HEK293 (cell line): ENCODE data around the gene PLEKHG5.

Experiments used
- CTCF ChIA-PET: fragments of 350-600 bp; formaldehyde crosslinking; extraction: SDS; loops from one replicate; lab custom pipeline; 2021; ENCODE audit warnings: antibody characterized with exemption; lab: Yijun Ruan, JAX
- POLR2A ChIA-PET: fragments of 300-600 bp; formaldehyde crosslinking; extraction: SDS; loops from one replicate; lab custom pipeline; 2020; ENCODE audit warnings: antibody characterized with exemption, inconsistent platforms; lab: Yijun Ruan, JAX
- H3K27ac ChIP-seq: fragments of 200-500 bp; sonication (Bioruptor generic); 2 replicates; pipeline ENCODE4 v1.5.1; 2014; ENCODE audit warnings: low read depth, low read length, control low read depth, inconsistent platforms; ENCODE audit errors: extremely low read depth
- H3K36me3 ChIP-seq, 2 experiments: fragments of 200-500 bp in 1 of 2; sonication (Bioruptor generic) in 1 of 2; 1 replicate in 1 of 2; 2 replicates in 1 of 2; pipeline ENCODE4 v1.5.1; 2014 to 2017; ENCODE audit warnings: inconsistent platforms in 2 of 2, low read length in 2 of 2; ENCODE audit not compliant: control insufficient read depth in 2 of 2, insufficient read depth in 1 of 2
- H3K4me1 ChIP-seq: fragments of 200-500 bp; sonication (Bioruptor generic); 2 replicates; pipeline ENCODE4 v1.5.1; 2014; ENCODE audit warnings: mild to moderate bottlenecking, low read length, inconsistent platforms; ENCODE audit not compliant: control insufficient read depth, insufficient read depth
- H3K4me3 ChIP-seq: 2 replicates; pipeline ENCODE4 v1.5.1; 2011; ENCODE audit warnings: low read depth, mild to moderate bottlenecking, control low read depth, low read length, moderate library complexity
- H3K9me3 ChIP-seq: fragments of 200-500 bp; sonication (Bioruptor generic); 2 replicates; pipeline ENCODE4 v1.5.1; 2014; ENCODE audit warnings: low read depth, low read length, inconsistent platforms; ENCODE audit not compliant: control insufficient read depth, insufficient read depth
- AEBP2 ChIP-seq: fragments of 450-650 bp; formaldehyde crosslinking; IDR thresholded peaks from 2 replicates; pipeline ENCODE4 v1.5.1; 2016; ENCODE audit warnings: missing biosample characterization, missing genetic modification characterization, borderline replicate concordance
- BCL11A ChIP-seq: fragments of 450-650 bp; formaldehyde crosslinking; IDR thresholded peaks from 2 replicates; pipeline ENCODE4 v1.5.1; 2016; ENCODE audit warnings: low read depth, missing biosample characterization, missing genetic modification characterization
- GLIS2 ChIP-seq: fragments of 450-650 bp; formaldehyde crosslinking; IDR thresholded peaks from 2 replicates; pipeline ENCODE4 v1.5.1; 2016; ENCODE audit warnings: missing biosample characterization, missing genetic modification characterization
- HOXC10 ChIP-seq: sonication (generic); formaldehyde crosslinking; IDR thresholded peaks from 2 replicates; pipeline ENCODE4 v1.8.1; 2023; ENCODE audit warnings: mild to moderate bottlenecking, missing genetic modification reagents
- KLF10 ChIP-seq: fragments of 450-650 bp; IDR thresholded peaks from 2 replicates; pipeline ENCODE4 v1.5.1; 2018; ENCODE audit warnings: missing biosample characterization, mild to moderate bottlenecking, missing genetic modification characterization
- KLF9 ChIP-seq: fragments of 450-650 bp; formaldehyde crosslinking; IDR thresholded peaks from 2 replicates; pipeline ENCODE4 v1.5.1; 2016; ENCODE audit warnings: missing biosample characterization, missing genetic modification characterization, low read depth
- MEIS1 ChIP-seq: sonication (generic); formaldehyde crosslinking; IDR thresholded peaks from 2 replicates; pipeline ENCODE4 v1.8.1; 2022; ENCODE audit warnings: missing genetic modification reagents, mild to moderate bottlenecking, borderline replicate concordance
- REPIN1 ChIP-seq: fragments of 450-650 bp; formaldehyde crosslinking; IDR thresholded peaks from 2 replicates; pipeline ENCODE4 v1.5.1; 2017; ENCODE audit warnings: missing biosample characterization, missing genetic modification characterization, low read depth
- SCRT2 ChIP-seq: fragments of 450-650 bp; formaldehyde crosslinking; IDR thresholded peaks from 2 replicates; pipeline ENCODE4 v1.5.1; 2016; ENCODE audit warnings: missing biosample characterization, missing genetic modification characterization
- ZEB2 ChIP-seq: fragments of 450-650 bp; formaldehyde crosslinking; IDR thresholded peaks from 2 replicates; pipeline ENCODE4 v1.5.1; 2016; ENCODE audit warnings: missing biosample characterization, missing genetic modification characterization
- ZFP3 ChIP-seq: fragments of 450-650 bp; formaldehyde crosslinking; IDR thresholded peaks from 2 replicates; pipeline ENCODE4 v1.5.1; 2016; ENCODE audit warnings: low read depth, missing biosample characterization, missing genetic modification characterization
- ZFP69B ChIP-seq: fragments of 450-650 bp; formaldehyde crosslinking; IDR thresholded peaks from 2 replicates; pipeline ENCODE4 v1.5.1; 2016; ENCODE audit warnings: missing biosample characterization, missing genetic modification characterization
- ZIC2 ChIP-seq: fragments of 450-650 bp; formaldehyde crosslinking; IDR thresholded peaks from 2 replicates; pipeline ENCODE4 v1.5.1; 2016; ENCODE audit warnings: missing biosample characterization, missing genetic modification characterization
- ZNF155 ChIP-seq: fragments of 450-650 bp; formaldehyde crosslinking; IDR thresholded peaks from 2 replicates; pipeline ENCODE4 v1.5.1; 2016; ENCODE audit warnings: missing biosample characterization, missing genetic modification characterization
- ZNF341 ChIP-seq: fragments of 450-650 bp; formaldehyde crosslinking; IDR thresholded peaks from 2 replicates; pipeline ENCODE4; 2016; ENCODE audit warnings: low read depth, missing biosample characterization, missing genetic modification characterization
- ZNF394 ChIP-seq: fragments of 450-650 bp; formaldehyde crosslinking; IDR thresholded peaks from 2 replicates; pipeline ENCODE4 v1.5.1; 2016; ENCODE audit warnings: missing biosample characterization, missing genetic modification characterization, mild to moderate bottlenecking, moderate library complexity, borderline replicate concordance
- ZNF514 ChIP-seq: fragments of 450-650 bp; formaldehyde crosslinking; IDR thresholded peaks from 2 replicates; pipeline ENCODE4 v1.5.1; 2016; ENCODE audit warnings: missing biosample characterization, missing genetic modification characterization
- ZNF530 ChIP-seq: fragments of 450-650 bp; formaldehyde crosslinking; IDR thresholded peaks from 2 replicates; pipeline ENCODE4 v1.5.1; 2016; ENCODE audit warnings: low read depth, missing biosample characterization, missing genetic modification characterization
- ZNF658 ChIP-seq: fragments of 450-650 bp; formaldehyde crosslinking; IDR thresholded peaks from 2 replicates; pipeline ENCODE4; 2016; ENCODE audit warnings: missing biosample characterization, missing genetic modification characterization
- ZNF677 ChIP-seq: fragments of 450-650 bp; IDR thresholded peaks from 2 replicates; pipeline ENCODE4 v1.5.0; 2018; ENCODE audit warnings: missing biosample characterization, mild to moderate bottlenecking, missing genetic modification characterization, moderate library complexity
- ZNF701 ChIP-seq: fragments of 450-650 bp; formaldehyde crosslinking; IDR thresholded peaks from 2 replicates; pipeline ENCODE4 v1.5.1; 2016; ENCODE audit warnings: missing biosample characterization, missing genetic modification characterization
- ZNF768 ChIP-seq: fragments of 450-650 bp; formaldehyde crosslinking; IDR thresholded peaks from 2 replicates; pipeline ENCODE4 v1.5.1; 2018; ENCODE audit warnings: missing biosample characterization, mild to moderate bottlenecking, missing genetic modification characterization
- ZNF776 ChIP-seq: fragments of 450-650 bp; formaldehyde crosslinking; IDR thresholded peaks from 2 replicates; pipeline ENCODE4 v1.5.0; 2017; ENCODE audit warnings: missing biosample characterization, missing genetic modification characterization, borderline replicate concordance
- ZNF777 ChIP-seq: fragments of 450-650 bp; formaldehyde crosslinking; IDR thresholded peaks from 2 replicates; pipeline ENCODE4 v1.5.1; 2017; ENCODE audit warnings: missing biosample characterization, missing genetic modification characterization, borderline replicate concordance
- ZNF785 ChIP-seq: fragments of 450-650 bp; formaldehyde crosslinking; IDR thresholded peaks from 2 replicates; pipeline ENCODE4 v1.5.1; 2016; ENCODE audit warnings: missing biosample characterization, missing genetic modification characterization
- ZNF792 ChIP-seq: fragments of 450-650 bp; formaldehyde crosslinking; IDR thresholded peaks from 2 replicates; pipeline ENCODE4 v1.5.1; 2016; ENCODE audit warnings: missing biosample characterization, missing genetic modification characterization
- TF ChIP-seq, protein P1 (sequence below): fragments of 450-650 bp; formaldehyde crosslinking; IDR thresholded peaks from 2 replicates; pipeline ENCODE4 v1.5.1; 2016; ENCODE audit warnings: missing biosample characterization, missing genetic modification characterization

Gene PLEKHG5

GRCh38 chr1:6460301-6461050, 31.0 kb downstream of the PLEKHG5 start:
- H3K27ac ChIP-seq: no peak overlapping the region
- no peaks in the 10 kb centered on the region for H3K4me1 ChIP-seq
- POLR2A ChIA-PET: interaction anchor here (1.0 kb wide), 1 partner anchor 225 kb away, joined by 3 read pairs; the partner anchor contains the start of gene ICMT
- peaks cover 0 to 27% of the 10 kb centered on the region in 2 experiments; a peak in 1 of 3 replicates for H3K36me3 ChIP-seq
- no peaks in the 10 kb centered on the region for H3K9me3 ChIP-seq
- H3K4me3 ChIP-seq: no peak overlapping the region
- CTCF ChIA-PET: no interaction called here
- no peak for TF ChIP-seq ZNF701 (tag by site-specific recombination)
- TF ChIP-seq ZNF394 (tag by site-specific recombination): no peak
- TF ChIP-seq ZNF776 (tag by site-specific recombination): no peak
- TF ChIP-seq ZNF530 (tag by site-specific recombination): no peak
- TF ChIP-seq ZNF792 (tag by site-specific recombination): no peak
- TF ChIP-seq, protein P1, sequence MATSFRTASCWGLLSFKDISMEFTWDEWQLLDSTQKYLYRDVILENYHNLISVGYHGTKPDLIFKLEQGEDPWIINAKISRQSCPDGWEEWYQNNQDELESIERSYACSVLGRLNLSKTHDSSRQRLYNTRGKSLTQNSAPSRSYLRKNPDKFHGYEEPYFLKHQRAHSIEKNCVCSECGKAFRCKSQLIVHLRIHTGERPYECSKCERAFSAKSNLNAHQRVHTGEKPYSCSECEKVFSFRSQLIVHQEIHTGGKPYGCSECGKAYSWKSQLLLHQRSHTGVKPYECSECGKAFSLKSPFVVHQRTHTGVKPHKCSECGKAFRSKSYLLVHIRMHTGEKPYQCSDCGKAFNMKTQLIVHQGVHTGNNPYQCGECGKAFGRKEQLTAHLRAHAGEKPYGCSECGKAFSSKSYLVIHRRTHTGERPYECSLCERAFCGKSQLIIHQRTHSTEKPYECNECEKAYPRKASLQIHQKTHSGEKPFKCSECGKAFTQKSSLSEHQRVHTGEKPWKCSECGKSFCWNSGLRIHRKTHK (tag by site-specific recombination): no peak
- TF ChIP-seq ZNF768 (tag by site-specific recombination): no peak
- TF ChIP-seq ZFP3 (tag by site-specific recombination): no peak
- TF ChIP-seq ZNF785 (tag by site-specific recombination): no peak
- no peak for TF ChIP-seq ZNF677 (tag by site-specific recombination)
- TF ChIP-seq BCL11A (tag by site-specific recombination): no peak
- TF ChIP-seq AEBP2 (tag by site-specific recombination): no peak
- TF ChIP-seq ZNF777 (tag by site-specific recombination): no peak
- TF ChIP-seq HOXC10 (CRISPR knock-in tag): no peak
- TF ChIP-seq ZNF658 (tag by site-specific recombination): no peak
- no peak for TF ChIP-seq ZNF341 (tag by site-specific recombination)
- no peak for TF ChIP-seq ZNF514 (tag by site-specific recombination)
- no peak for TF ChIP-seq REPIN1
- no peak for TF ChIP-seq GLIS2 (tag by site-specific recombination)
- no peak for TF ChIP-seq MEIS1 (CRISPR knock-in tag)

DNA sequence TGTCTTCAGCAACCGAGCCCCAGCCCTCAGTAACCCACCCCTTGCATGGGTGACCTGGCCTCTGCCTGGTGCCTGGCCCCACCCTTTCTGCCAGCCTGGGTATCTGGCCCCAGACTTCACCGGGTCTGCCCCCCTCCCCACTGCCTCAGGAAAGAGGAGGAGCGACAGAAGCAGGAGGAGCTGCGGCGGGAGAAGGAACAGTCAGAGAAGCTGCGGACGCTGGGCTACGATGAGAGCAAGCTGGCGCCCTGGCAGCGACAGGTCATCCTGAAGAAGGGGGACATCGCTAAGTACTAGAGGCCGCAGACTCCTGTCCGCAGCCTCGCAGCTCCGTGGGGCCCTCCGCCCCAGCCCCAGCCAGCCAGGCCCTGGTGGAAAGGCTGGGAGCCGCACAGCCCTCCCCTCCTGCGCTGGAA, 31.6 kb downstream of the PLEKHG5 start:
- CTCF ChIA-PET: interaction anchor here (1.3 kb wide), 1 partner anchor 30 kb away, joined by 5 read pairs; no protein-coding TSS in a partner anchor
- no peaks in the 10 kb centered on the region for H3K4me1 ChIP-seq
- H3K27ac ChIP-seq: no peak overlapping the region
- peaks cover 0 to 27% of the 10 kb centered on the region in 2 experiments; a peak in 1 of 3 replicates for H3K36me3 ChIP-seq
- POLR2A ChIA-PET: interaction anchor here (1.0 kb wide), 1 partner anchor 224 kb away, joined by 3 read pairs; the partner anchor contains the start of gene ICMT
- no peaks in the 10 kb centered on the region for H3K9me3 ChIP-seq
- no peak overlapping the region for H3K4me3 ChIP-seq
- no peak for TF ChIP-seq KLF10 (tag by site-specific recombination)
- TF ChIP-seq ZFP69B (tag by site-specific recombination): no peak
- TF ChIP-seq ZNF155: no peak
- TF ChIP-seq ZIC2: no peak
- no peak for TF ChIP-seq ZEB2 (tag by site-specific recombination)
- peak; percentile 43; the same call in 1 of the 2 replicates for TF ChIP-seq SCRT2 (tag by site-specific recombination)
- TF ChIP-seq KLF9: no peak
